GM19324 (cell line): ENCODE data around the gene BRME1.
"Not testable (repeated sequence)": the region's sequence is repeated elsewhere in the genome, so short reads cannot be mapped to it uniquely, and the experiment has no call there.

Experiments
- ATAC-seq: cut with Tn5 transposase; IDR thresholded peaks from one replicate; pipeline ENCODE4 v1.9.1; 2021; ENCODE audit warnings: mild to moderate bottlenecking, moderate library complexity; ENCODE audit not compliant: unreplicated experiment, low FRiP score

The BRME1 gene

GRCh38 chr19:13929340-13929739 is 23.4 kb upstream of the BRME1 start:
- ATAC-seq = no peak

GRCh38 chr19:13926715-13927114 is 20.8 kb upstream of the BRME1 start:
- no peak for ATAC-seq

GRCh38 chr19:13926010-13926409 is 20.1 kb upstream of the BRME1 start:
- ATAC-seq = no peak

- no peak for ATAC-seq
Measured at GRCh38 chr19:13923194-13923987, 17.5 kb upstream of the BRME1 start.

GRCh38 chr19:13922118-13922517 is 16.2 kb upstream of the BRME1 start:
- not testable (repeated sequence) for ATAC-seq

- ATAC-seq = no peak
Measured at GRCh38 chr19:13920940-13921747, 15.2 kb upstream of the BRME1 start.

- ATAC-seq = no peak
Measured at GRCh38 chr19:13920524-13920923, 14.6 kb upstream of the BRME1 start.

- no peak for ATAC-seq
Measured at GRCh38 chr19:13918726-13919411, 13.0 kb upstream of the BRME1 start.

- ATAC-seq = no peak
Measured at GRCh38 chr19:13917888-13918406, 12.0 kb upstream of the BRME1 start.

GRCh38 chr19:13914777-13915176 is 8.9 kb upstream of the BRME1 start:
- ATAC-seq = no peak

- ATAC-seq = no peak
Measured at GRCh38 chr19:13913352-13913751, 7.4 kb upstream of the BRME1 start.

GRCh38 chr19:13909430-13909829 is 3.5 kb upstream of the BRME1 start:
- ATAC-seq = no peak

GRCh38 chr19:13908674-13909073 is 2.8 kb upstream of the BRME1 start:
- no peak for ATAC-seq

GRCh38 chr19:13906910-13907309 is 993 bp upstream of the BRME1 start:
- ATAC-seq = no peak

- ATAC-seq = peak; percentile 18
Measured at GRCh38 chr19:13906521-13906904, 596 bp upstream of the BRME1 start.

- no peak for ATAC-seq
Measured at GRCh38 chr19:13902993-13903555, 2.8 kb downstream of the BRME1 start.

GRCh38 chr19:13899912-13900584 is 5.9 kb downstream of the BRME1 start:
- ATAC-seq = no peak

- no peak for ATAC-seq
Measured at GRCh38 chr19:13899393-13899792, 6.5 kb downstream of the BRME1 start.

GRCh38 chr19:13896227-13896626 is 9.7 kb downstream of the BRME1 start:
- no peak for ATAC-seq

GRCh38 chr19:13894552-13894951 is 11.4 kb downstream of the BRME1 start:
- ATAC-seq = no peak
